Activated CD4-positive, alpha-beta T cell treated with anti-CD3 and anti-CD28 coated beads, Interleukin-2, amount 50 U/mL, for 1 hour (primary cell): Measurements from ENCODE around the gene LSP1.
"Not testable (repeated sequence)": the region's sequence is repeated elsewhere in the genome, so short reads cannot be mapped to it uniquely, and the experiment has no call there.

Experiments
- DNase-seq: peaks from one replicate; pipeline ENCODE4 v3.0.0-alpha.2; 2020

LSP1 gene

GRCh38 chr11:1932681-1933080 is 79.8 kb downstream of the LSP1 start:
- no peak for DNase-seq

GRCh38 chr11:1933416-1934334 is 80.8 kb downstream of the LSP1 start:
- DNase-seq: no peak

GRCh38 chr11:1934335-1935155 is 81.7 kb downstream of the LSP1 start:
- DNase-seq: no peak

GRCh38 chr11:1935156-1936071 is 82.5 kb downstream of the LSP1 start:
- no peak for DNase-seq

GRCh38 chr11:1936072-1936780 is 83.3 kb downstream of the LSP1 start:
- DNase-seq: no peak

GRCh38 chr11:1936781-1937615 is 84.1 kb downstream of the LSP1 start:
- no peak for DNase-seq

- no peak for DNase-seq
Observed at GRCh38 chr11:1937616-1938342, 84.9 kb downstream of the LSP1 start.

GRCh38 chr11:1938343-1939005 is 85.6 kb downstream of the LSP1 start:
- no peak for DNase-seq

- no peak for DNase-seq
Observed at GRCh38 chr11:1939006-1939625, 86.2 kb downstream of the LSP1 start.

GRCh38 chr11:1939788-1940187 is 86.9 kb downstream of the LSP1 start:
- not testable (repeated sequence) for DNase-seq
